H1 (cell line): ENCODE data around the gene IQCC. TPM values are rescaled to one million over a fixed set of nuclear protein-coding genes. Genes with fewer than 3 reads are reported as not detected.

Source experiments
- ASH2L ChIP-seq: fragments of 200-600, 300-600 bp; sonication (generic); IDR thresholded peaks from one replicate; pipeline ENCODE4 v1.7.1; 2017; ENCODE audit warnings: low read length
- RXRA ChIP-seq: IDR thresholded peaks from 2 replicates; pipeline ENCODE4 v1.6.1; 2011; ENCODE audit warnings: low read depth, mild to moderate bottlenecking, low read length, moderate library complexity; ENCODE audit not compliant: insufficient read depth
- TAF7 ChIP-seq: optimal IDR thresholded peaks from 2 replicates; pipeline ENCODE3; 2011; ENCODE audit warnings: low read depth, mild to moderate bottlenecking, inconsistent platforms, low read length, moderate library complexity, borderline replicate concordance
- polyA plus RNA-seq, 7 experiments: library from polyadenylated mRNA; depleted of rRNA in 3 of 7; stranded (reverse) in 5 of 7; unstranded in 2 of 7; fragments of >200 nt in 5 of 7; fragments of 200-250 nt in 2 of 7; gene quantifications; 1 replicate in 5 of 7; 2 replicates in 1 of 7; 4 replicates in 1 of 7; pipeline versions ENCODE4 v1.2.1 to v1.2.3, GENCODE V29; 2011 to 2013; ENCODE audit warnings: missing spikeins in 2 of 7, mixed read lengths in 2 of 7
- total RNA-seq: library from RNA; stranded (reverse); fragmentation: NEBNext Ultra II Directional; extraction: Animal tissue kit (Norgen Biotek cat#: 25700); gene quantifications from 2 replicates; pipeline ENCODE4 v1.2.1, GENCODE V29; 2021
- TF ChIP-seq, protein P1 (sequence below): IDR thresholded peaks from 2 replicates; pipeline ENCODE4 v1.6.1; 2012; ENCODE audit warnings: low read length, inconsistent platforms

IQCC gene
- total and polyA plus RNA-seq, 2 of the 8 experiments (the other 6 are each of a cell fraction or from before 2014, with no cell fraction given), result 2.5 to 4.2 TPM

DNA sequence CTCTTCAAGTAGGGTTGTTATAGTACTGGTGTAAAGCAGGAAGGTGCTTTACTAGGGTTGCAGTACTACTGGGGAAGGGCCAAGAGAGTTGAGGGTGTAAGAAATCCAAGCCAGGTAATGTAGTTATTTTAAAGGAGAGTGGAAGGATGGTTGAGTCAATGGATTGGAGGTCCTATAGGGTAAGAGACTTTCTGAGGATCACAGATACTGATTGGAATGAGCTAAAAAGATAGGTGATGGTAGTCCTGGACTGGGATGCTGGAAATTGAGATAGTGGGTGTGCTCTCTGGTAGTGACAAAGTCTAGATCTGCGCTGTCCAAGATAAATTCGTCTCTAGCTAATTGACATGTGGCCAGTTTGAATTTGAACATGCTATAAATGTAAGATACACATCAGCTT lies 19.0 kb upstream of the IQCC start (continued):
- TF ChIP-seq, protein P1, sequence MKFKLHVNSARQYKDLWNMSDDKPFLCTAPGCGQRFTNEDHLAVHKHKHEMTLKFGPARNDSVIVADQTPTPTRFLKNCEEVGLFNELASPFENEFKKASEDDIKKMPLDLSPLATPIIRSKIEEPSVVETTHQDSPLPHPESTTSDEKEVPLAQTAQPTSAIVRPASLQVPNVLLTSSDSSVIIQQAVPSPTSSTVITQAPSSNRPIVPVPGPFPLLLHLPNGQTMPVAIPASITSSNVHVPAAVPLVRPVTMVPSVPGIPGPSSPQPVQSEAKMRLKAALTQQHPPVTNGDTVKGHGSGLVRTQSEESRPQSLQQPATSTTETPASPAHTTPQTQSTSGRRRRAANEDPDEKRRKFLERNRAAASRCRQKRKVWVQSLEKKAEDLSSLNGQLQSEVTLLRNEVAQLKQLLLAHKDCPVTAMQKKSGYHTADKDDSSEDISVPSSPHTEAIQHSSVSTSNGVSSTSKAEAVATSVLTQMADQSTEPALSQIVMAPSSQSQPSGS, result no peak
- TF ChIP-seq TAF7 (no peak), RXRA (no peak), ASH2L (no peak)
